ENCODE results near the gene PPP2R5A.

PPP2R5A gene

DNA sequence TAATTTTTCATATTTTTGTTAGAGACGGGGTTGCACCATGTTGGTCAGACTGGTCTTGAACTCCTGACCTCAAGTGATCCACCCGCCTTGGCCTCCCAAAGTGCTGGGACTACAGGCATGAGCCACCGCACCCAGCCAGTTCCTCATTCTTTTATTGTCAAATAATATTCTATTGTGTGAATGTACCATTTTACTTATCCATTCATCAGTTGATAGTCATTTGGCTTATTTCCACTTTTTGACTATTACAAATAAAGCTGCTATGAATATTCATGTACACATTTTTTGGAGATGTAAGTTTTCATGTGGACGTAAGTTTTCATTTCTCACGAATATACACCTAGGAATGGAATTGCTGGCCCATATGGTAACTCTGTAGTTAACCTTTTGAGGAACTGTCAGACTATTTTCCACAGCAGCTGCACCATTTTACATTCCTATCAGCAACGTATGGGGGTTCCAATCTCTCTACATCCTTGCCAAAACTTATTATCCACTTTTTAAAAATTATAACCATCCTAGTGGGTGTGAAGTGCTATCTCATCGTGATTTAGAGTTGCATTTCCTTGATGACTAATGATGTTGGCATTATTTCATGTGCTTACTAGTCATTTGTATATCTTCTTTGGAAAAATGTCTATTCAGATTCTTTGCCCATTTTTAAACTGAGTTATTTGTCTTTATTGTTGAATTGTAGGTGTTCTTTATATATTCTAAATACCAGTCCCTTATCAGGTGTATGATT lies 116.8 kb downstream of the PPP2R5A start:
- TF ChIP-seq, protein P1, sequence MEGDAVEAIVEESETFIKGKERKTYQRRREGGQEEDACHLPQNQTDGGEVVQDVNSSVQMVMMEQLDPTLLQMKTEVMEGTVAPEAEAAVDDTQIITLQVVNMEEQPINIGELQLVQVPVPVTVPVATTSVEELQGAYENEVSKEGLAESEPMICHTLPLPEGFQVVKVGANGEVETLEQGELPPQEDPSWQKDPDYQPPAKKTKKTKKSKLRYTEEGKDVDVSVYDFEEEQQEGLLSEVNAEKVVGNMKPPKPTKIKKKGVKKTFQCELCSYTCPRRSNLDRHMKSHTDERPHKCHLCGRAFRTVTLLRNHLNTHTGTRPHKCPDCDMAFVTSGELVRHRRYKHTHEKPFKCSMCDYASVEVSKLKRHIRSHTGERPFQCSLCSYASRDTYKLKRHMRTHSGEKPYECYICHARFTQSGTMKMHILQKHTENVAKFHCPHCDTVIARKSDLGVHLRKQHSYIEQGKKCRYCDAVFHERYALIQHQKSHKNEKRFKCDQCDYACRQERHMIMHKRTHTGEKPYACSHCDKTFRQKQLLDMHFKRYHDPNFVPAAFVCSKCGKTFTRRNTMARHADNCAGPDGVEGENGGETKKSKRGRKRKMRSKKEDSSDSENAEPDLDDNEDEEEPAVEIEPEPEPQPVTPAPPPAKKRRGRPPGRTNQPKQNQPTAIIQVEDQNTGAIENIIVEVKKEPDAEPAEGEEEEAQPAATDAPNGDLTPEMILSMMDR (IDR thresholded peaks at IDR 0.05; ENCODE audit: borderline replicate concordance, extremely low read depth, low read length, poor library complexity, severe bottlenecking), result no peak
- TF ChIP-seq EZH2 (IDR thresholded peaks at IDR 0.05; ENCODE audit: borderline replicate concordance, low read depth, low read length, severe bottlenecking), result no peak
- H3K36me3 ChIP-seq (ENCODE audit: insufficient read depth, low read length), result peaks cover 75% of the 10 kb centered on the region
- no peak for ATAC-seq (ENCODE audit: insufficient read depth, low read depth)

DNA sequence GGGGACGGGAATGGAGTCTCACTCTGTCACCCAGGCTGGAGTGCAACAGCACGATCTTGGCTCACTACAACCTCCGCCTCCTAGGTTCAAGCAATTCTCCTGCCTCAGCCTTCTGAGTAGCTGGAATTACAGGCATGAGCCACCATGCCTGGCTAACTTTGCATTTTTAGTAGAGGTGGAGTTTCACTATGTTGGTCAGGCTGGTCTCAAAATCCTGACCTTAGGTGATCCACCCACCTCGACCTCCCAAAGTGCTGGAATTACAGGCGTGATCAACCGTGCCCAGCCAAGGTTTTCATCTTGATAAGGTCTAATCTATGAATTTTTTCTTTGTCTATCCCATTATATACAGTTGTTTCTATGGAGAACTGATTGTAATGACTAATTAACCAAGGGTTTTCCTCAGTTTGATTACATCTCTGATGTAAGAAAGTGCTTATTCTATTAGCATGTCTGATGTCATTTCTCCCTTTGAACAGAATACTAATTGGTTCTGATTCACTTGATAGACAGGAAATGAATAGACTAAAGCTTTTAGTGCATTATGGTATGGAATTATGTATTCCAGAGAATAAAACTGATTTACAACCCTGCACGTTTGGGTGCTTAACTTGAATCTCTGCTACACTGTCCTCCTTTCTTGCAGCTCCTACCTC lies 117.6 kb downstream of the PPP2R5A start:
- Histone ChIP-seq H3K4me2 (ENCODE audit: insufficient read depth, low read length) (no peak overlapping the region), H3K27ac (ENCODE audit: low read length) (no peak overlapping the region), H3K27me3 (ENCODE audit: insufficient read depth, low read length, poor library complexity) (no peaks in the 10 kb centered on the region), H3K79me2 (ENCODE audit: insufficient read depth, low read length) (peaks cover 14% of the 10 kb centered on the region; the same call in 1 of the 2 replicates), H3K4me1 (ENCODE audit: insufficient read depth, low read length) (no peaks in the 10 kb centered on the region), H3K36me3 (ENCODE audit: insufficient read depth, low read length) (peaks cover 75% of the 10 kb centered on the region), H2AFZ (ENCODE audit: low read depth, low read length) (no peak overlapping the region), H4K20me1 (ENCODE audit: insufficient read depth, low read length) (no peaks in the 10 kb centered on the region), H3K9me3 (ENCODE audit: insufficient read depth, low read length, severe bottlenecking) (peaks cover 5% of the 10 kb centered on the region), H3K4me3 (ENCODE audit: low read depth in 1 of 2, low read length in 2 of 2) (no peak overlapping the region), H3K9ac (ENCODE audit: low read depth, low read length) (no peak overlapping the region)
- no peak for TF ChIP-seq EZH2 (IDR thresholded peaks at IDR 0.05; ENCODE audit: borderline replicate concordance, low read depth, low read length, severe bottlenecking)
- TF ChIP-seq, protein P1 (IDR thresholded peaks at IDR 0.05; ENCODE audit: borderline replicate concordance, extremely low read depth, low read length, poor library complexity, severe bottlenecking), result no peak
- DNase-seq (no peak), ATAC-seq (ENCODE audit: insufficient read depth, low read depth) (no peak)

More for the DNA sequence above, 116.8 kb downstream of the PPP2R5A start:
- H3K4me1 ChIP-seq (ENCODE audit: insufficient read depth, low read length), result no peaks in the 10 kb centered on the region
- H3K79me2 ChIP-seq (ENCODE audit: insufficient read depth, low read length), result peaks cover 20% of the 10 kb centered on the region; the same call in 1 of the 2 replicates
- H4K20me1 ChIP-seq (ENCODE audit: insufficient read depth, low read length), result no peaks in the 10 kb centered on the region
- DNase-seq, result no peak
- H3K4me2 ChIP-seq (ENCODE audit: insufficient read depth, low read length), result no peak overlapping the region
- no peak overlapping the region for H3K4me3 ChIP-seq (ENCODE audit: low read depth in 1 of 2, low read length in 2 of 2)
- H3K27me3 ChIP-seq (ENCODE audit: insufficient read depth, low read length, poor library complexity), result no peaks in the 10 kb centered on the region
- H3K27ac ChIP-seq (ENCODE audit: low read length), result no peak overlapping the region
- H2AFZ ChIP-seq (ENCODE audit: low read depth, low read length), result no peak overlapping the region
- H3K9me3 ChIP-seq (ENCODE audit: insufficient read depth, low read length, severe bottlenecking), result peaks cover 12% of the 10 kb centered on the region
- H3K9ac ChIP-seq (ENCODE audit: low read depth, low read length), result no peak overlapping the region

DNA sequence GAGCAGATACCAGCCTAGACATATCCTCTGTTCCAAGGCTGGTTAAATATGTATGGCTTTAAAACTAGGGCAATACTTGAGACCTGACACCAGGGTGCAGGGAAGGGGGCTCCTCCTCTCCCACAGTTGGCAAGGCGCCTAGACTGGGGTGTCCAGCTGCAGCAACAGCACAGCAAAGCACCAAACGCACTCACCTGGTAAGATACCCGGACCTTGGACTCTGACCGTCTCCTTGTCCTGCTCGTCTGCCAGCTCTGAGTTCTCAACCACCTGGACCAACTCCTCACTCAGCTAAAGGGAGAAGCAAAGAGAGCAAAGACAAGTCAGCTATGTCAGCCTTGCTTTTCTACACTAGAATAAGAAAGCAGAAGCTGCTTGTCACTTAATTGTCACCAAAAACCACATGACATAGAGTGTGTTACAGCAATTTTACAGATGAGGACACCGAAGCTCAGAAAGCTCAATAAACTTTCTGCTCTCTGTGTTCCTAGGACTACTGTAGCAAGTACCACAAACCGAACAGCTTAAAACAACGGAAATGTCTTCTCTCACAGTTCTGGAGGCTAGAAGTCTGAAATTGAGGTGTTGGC lies 125.1 kb downstream of the PPP2R5A start:
- H3K79me2 ChIP-seq (ENCODE audit: insufficient read depth, low read length), result peaks cover 43% of the 10 kb centered on the region
- no peaks in the 10 kb centered on the region for H3K27me3 ChIP-seq (ENCODE audit: insufficient read depth, low read length, poor library complexity)
- peaks cover 22% of the 10 kb centered on the region for H4K20me1 ChIP-seq (ENCODE audit: insufficient read depth, low read length)
- DNase-seq, result no peak
- ATAC-seq (ENCODE audit: insufficient read depth, low read depth), result no peak
- no peak for TF ChIP-seq EZH2 (IDR thresholded peaks at IDR 0.05; ENCODE audit: borderline replicate concordance, low read depth, low read length, severe bottlenecking)
- no peak overlapping the region for H3K27ac ChIP-seq (ENCODE audit: low read length)
- no peaks in the 10 kb centered on the region for H3K9me3 ChIP-seq (ENCODE audit: insufficient read depth, low read length, severe bottlenecking)
- H2AFZ ChIP-seq (ENCODE audit: low read depth, low read length), result no peak overlapping the region
- peaks cover 26% of the 10 kb centered on the region for H3K4me1 ChIP-seq (ENCODE audit: insufficient read depth, low read length)
- no peak overlapping the region for H3K9ac ChIP-seq (ENCODE audit: low read depth, low read length)
- H3K4me2 ChIP-seq (ENCODE audit: insufficient read depth, low read length), result no peak overlapping the region
- H3K36me3 ChIP-seq (ENCODE audit: insufficient read depth, low read length), result peaks cover 67% of the 10 kb centered on the region
- H3K4me3 ChIP-seq (ENCODE audit: low read depth in 1 of 2, low read length in 2 of 2), result no peak overlapping the region

Measured in DND-41 (cell line).